MM.1S (cell line): Measurements from ENCODE around the gene TOX2.

Experiments used
- CTCF ChIP-seq: fragments of 300-600 bp; sonication (generic); IDR thresholded peaks from 2 replicates; pipeline ENCODE4 v1.5.1; 2016; ENCODE audit warnings: antibody characterized with exemption, low read length, mixed read lengths
- EZH2phosphoT487 ChIP-seq: fragments of 300-600 bp; sonication (generic); IDR thresholded peaks from 2 replicates; pipeline ENCODE4 v1.6.1; 2018; ENCODE audit warnings: antibody characterized with exemption, low read length

- TF ChIP-seq CTCF (no peak), EZH2phosphoT487 (no peak)
Measured at GRCh38 chr20:44021900-44022299, 107.2 kb downstream of the TOX2 start.
